Measurements from ENCODE around the gene TMEM247. TPM values are rescaled to one million over a fixed set of nuclear protein-coding genes. Genes with fewer than 3 reads are reported as not detected.

The TMEM247 gene
- total RNA-seq, 2 experiments from 2014 or later: not detected

- Mint-ChIP-seq H3K36me3 (peaks cover 4% of the 10 kb centered on the region), H3K4me1 (no peaks in the 10 kb centered on the region), H3K4me3 (no peak overlapping the region), H3K27me3 (peaks cover 9% of the 10 kb centered on the region), H3K27ac (no peak overlapping the region), H3K9me3 (ENCODE audit: low read depth) (peaks cover 12% of the 10 kb centered on the region)
- CTCF ChIA-PET: no interaction called here
- ATAC-seq (no peak), DNase-seq (no peak)
These were observed 33.8 kb upstream of the TMEM247 start for GRCh38 chr2:46445556-46445955.

- DNase-seq (no peak), ATAC-seq (peak; percentile 23)
- Mint-ChIP-seq H3K4me1 (no peaks in the 10 kb centered on the region), H3K4me3 (no peak overlapping the region), H3K27me3 (peaks cover 9% of the 10 kb centered on the region), H3K27ac (no peak overlapping the region), H3K36me3 (peaks cover 4% of the 10 kb centered on the region), H3K9me3 (ENCODE audit: low read depth) (peaks cover 12% of the 10 kb centered on the region)
- CTCF ChIA-PET: no interaction called here
These were observed 32.3 kb upstream of the TMEM247 start for GRCh38 chr2:46446871-46447568.

DNA sequence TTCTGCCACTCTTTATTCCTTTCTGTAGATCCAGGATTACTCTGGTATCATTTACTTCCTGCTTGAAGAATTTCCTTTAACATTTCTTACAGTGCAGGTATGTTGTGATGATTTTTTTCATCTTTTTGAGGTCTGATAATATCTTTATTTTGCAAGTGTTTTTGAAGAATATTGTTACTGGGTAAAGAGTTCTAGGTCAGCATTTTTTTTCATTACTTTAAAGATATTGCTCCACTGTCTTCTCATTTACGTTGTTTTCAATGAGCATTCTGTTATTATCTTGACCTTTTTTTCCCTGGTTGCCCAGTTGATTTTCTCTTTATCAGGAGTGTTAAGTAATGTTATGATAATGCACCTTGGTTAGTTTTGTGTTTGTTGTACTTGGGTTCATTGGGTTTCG, 31.7 kb upstream of the TMEM247 start:
- peaks cover 4% of the 10 kb centered on the region for H3K36me3 Mint-ChIP-seq

DNA sequence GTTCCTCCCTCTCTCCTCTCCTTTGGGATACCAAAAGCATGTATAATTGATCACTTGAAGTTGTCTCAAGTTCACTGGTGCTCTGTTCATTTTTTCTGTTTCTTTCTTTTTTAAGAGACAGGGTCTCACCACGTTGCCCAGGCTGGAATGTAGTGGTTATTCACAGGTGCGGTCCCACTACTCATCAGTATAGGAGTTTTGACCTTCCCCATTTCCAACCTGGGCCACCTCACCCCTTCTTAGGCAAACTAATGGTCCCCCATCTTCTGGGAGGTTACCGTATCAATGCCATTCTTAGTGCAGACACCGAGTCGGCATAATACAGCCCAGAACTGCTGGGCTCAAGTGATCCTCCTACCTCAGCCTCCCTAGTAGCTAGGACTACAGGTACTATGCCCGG, 31.3 kb upstream of the TMEM247 start:
- H3K27me3 Mint-ChIP-seq: peaks cover 9% of the 10 kb centered on the region
- H3K9me3 Mint-ChIP-seq (ENCODE audit: low read depth): peaks cover 12% of the 10 kb centered on the region
- H3K36me3 Mint-ChIP-seq: peaks cover 4% of the 10 kb centered on the region
- CTCF ChIA-PET: interaction anchor here (1.1 kb wide), 1 partner anchor 10 kb away, joined by 4 read pairs; no protein-coding TSS in a partner anchor
- ATAC-seq (no peak), DNase-seq (no peak)
- no peaks in the 10 kb centered on the region for H3K4me1 Mint-ChIP-seq
- no peak overlapping the region for H3K27ac Mint-ChIP-seq
- H3K4me3 Mint-ChIP-seq: no peak overlapping the region

More for the DNA sequence above, 31.7 kb upstream of the TMEM247 start:
- Mint-ChIP-seq H3K9me3 (ENCODE audit: low read depth) (peaks cover 12% of the 10 kb centered on the region), H3K4me3 (no peak overlapping the region), H3K4me1 (no peaks in the 10 kb centered on the region), H3K27ac (no peak overlapping the region), H3K27me3 (peaks cover 9% of the 10 kb centered on the region)
- DNase-seq (no peak), ATAC-seq (no peak)
- CTCF ChIA-PET: no interaction called here

GRCh38 chr2:46448641-46449040, 30.7 kb upstream of the TMEM247 start:
- H3K36me3 Mint-ChIP-seq: peaks cover 4% of the 10 kb centered on the region
- H3K4me1 Mint-ChIP-seq: no peaks in the 10 kb centered on the region
- ATAC-seq (no peak), DNase-seq (no peak)
- H3K27me3 Mint-ChIP-seq: peaks cover 12% of the 10 kb centered on the region
- H3K27ac Mint-ChIP-seq: no peak overlapping the region
- no peak overlapping the region for H3K4me3 Mint-ChIP-seq
- H3K9me3 Mint-ChIP-seq (ENCODE audit: low read depth): peaks cover 12% of the 10 kb centered on the region
- CTCF ChIA-PET: interaction anchor here (1.1 kb wide), 1 partner anchor 9 kb away, joined by 4 read pairs; no protein-coding TSS in a partner anchor

- H3K4me3 Mint-ChIP-seq: no peak overlapping the region
- CTCF ChIA-PET: interaction anchor here (1.4 kb wide), 1 partner anchor 10 kb away, joined by 4 read pairs; no protein-coding TSS in a partner anchor
- H3K4me1 Mint-ChIP-seq: peaks cover under 1% of the 10 kb centered on the region
- peaks cover 14% of the 10 kb centered on the region for H3K27me3 Mint-ChIP-seq
- H3K36me3 Mint-ChIP-seq: peaks cover 4% of the 10 kb centered on the region
- H3K27ac Mint-ChIP-seq: no peak overlapping the region
- ATAC-seq (no peak), DNase-seq (no peak)
- H3K9me3 Mint-ChIP-seq (ENCODE audit: low read depth): peaks cover 12% of the 10 kb centered on the region
These were observed 29.7 kb upstream of the TMEM247 start for GRCh38 chr2:46449700-46450099.

GRCh38 chr2:46451131-46451711, 28.1 kb upstream of the TMEM247 start:
- no peaks in the 10 kb centered on the region for H3K36me3 Mint-ChIP-seq
- peaks cover 12% of the 10 kb centered on the region for H3K27me3 Mint-ChIP-seq
- peaks cover 5% of the 10 kb centered on the region for H3K9me3 Mint-ChIP-seq (ENCODE audit: low read depth)
- H3K27ac Mint-ChIP-seq: no peak overlapping the region
- ATAC-seq (no peak), DNase-seq (no peak)
- peaks cover 2% of the 10 kb centered on the region for H3K4me1 Mint-ChIP-seq
- H3K4me3 Mint-ChIP-seq: no peak overlapping the region
- CTCF ChIA-PET: interaction anchor here (1.4 kb wide), 1 partner anchor 9 kb away, joined by 4 read pairs; no protein-coding TSS in a partner anchor

- Mint-ChIP-seq H3K4me1 (peaks cover 11% of the 10 kb centered on the region), H3K27ac (no peak overlapping the region)
- DNase-seq: no peak
These were observed 22.6 kb upstream of the TMEM247 start for GRCh38 chr2:46456789-46457188.

GRCh38 chr2:46458763-46459500, 20.4 kb upstream of the TMEM247 start:
- Mint-ChIP-seq H3K4me3 (no peak overlapping the region), H3K9me3 (ENCODE audit: low read depth) (no peaks in the 10 kb centered on the region), H3K27ac (no peak overlapping the region), H3K4me1 (peaks cover 18% of the 10 kb centered on the region), H3K27me3 (peaks cover 2% of the 10 kb centered on the region), H3K36me3 (no peaks in the 10 kb centered on the region)
- DNase-seq: no peak
- ATAC-seq: no peak
- CTCF ChIA-PET: interaction anchor here (0.7 to 3.5 kb wide), 8 partner anchors 8 to 448 kb away, joined by 3 to 16 read pairs (median 4); no protein-coding TSS in a partner anchor

More at GRCh38 chr2:46456789-46457188, 22.6 kb upstream of the TMEM247 start:
- Mint-ChIP-seq H3K4me3 (no peak overlapping the region), H3K36me3 (no peaks in the 10 kb centered on the region), H3K27me3 (peaks cover 6% of the 10 kb centered on the region), H3K9me3 (ENCODE audit: low read depth) (no peaks in the 10 kb centered on the region)
- CTCF ChIA-PET: interaction anchor here (1.1 to 2.1 kb wide), 3 partner anchors 14 to 394 kb away, joined by 3 to 5 read pairs (median 3); no protein-coding TSS in a partner anchor
- no peak for ATAC-seq

DNA sequence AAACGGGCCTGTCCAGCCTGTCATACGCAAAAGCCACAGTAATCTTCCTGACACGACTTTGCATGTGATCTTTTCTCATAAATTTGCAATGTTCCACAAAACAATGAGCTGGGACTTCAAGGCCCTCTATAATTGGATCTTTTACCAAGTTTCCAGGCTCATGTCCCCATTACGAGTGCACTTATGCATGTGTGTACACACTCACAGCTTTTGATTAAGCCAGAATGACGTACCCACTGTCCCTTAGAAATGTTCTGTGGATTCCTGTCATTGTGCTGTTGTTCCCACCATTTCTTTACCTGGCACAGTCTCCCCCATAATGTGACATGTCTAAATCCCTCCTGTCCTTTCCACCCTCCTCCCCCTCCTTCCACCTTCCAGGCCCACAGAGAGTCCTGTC, 19.7 kb upstream of the TMEM247 start:
- DNase-seq: no peak
- Mint-ChIP-seq H3K4me1 (peaks cover 18% of the 10 kb centered on the region), H3K9me3 (ENCODE audit: low read depth) (no peaks in the 10 kb centered on the region), H3K4me3 (no peak overlapping the region), H3K27ac (no peak overlapping the region), H3K36me3 (no peaks in the 10 kb centered on the region), H3K27me3 (peaks cover 2% of the 10 kb centered on the region)
- no peak for ATAC-seq
- CTCF ChIA-PET: interaction anchor here (0.7 to 3.5 kb wide), 8 partner anchors 9 to 1151 kb away, joined by 3 to 16 read pairs (median 4); no protein-coding TSS in a partner anchor

DNA sequence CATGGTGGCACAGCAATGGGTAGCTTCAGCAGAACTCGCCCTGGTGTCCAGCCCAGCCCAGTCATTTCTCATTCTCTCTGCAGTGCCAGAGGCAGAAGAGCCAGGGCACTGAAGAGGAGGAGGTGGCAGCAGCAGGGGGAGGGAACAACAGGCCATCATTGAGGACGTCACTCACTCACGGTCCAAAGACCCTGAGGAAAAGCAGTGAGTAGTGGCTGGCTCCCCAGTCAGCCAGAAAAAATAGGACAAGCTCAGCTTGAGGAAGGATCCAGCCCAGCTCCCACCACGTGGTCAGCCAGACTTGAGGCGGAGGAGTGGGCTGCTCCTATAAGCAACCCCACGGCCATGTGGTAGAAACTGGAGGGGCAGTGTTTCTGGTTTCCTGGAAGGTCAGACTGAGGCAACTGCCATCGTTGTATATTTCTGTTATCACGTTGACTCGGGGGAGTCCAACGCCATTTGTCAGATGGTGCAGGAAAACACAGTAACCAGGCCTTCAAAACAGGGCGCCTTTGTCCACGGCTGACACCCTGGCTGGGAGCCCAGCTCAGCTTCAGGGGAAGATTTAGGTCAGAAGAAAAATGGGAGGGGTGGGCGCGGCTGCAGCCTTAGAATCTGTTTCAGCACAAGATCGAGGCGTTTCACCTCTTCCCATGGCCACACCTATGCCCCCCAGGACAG, 19.0 kb upstream of the TMEM247 start:
- Mint-ChIP-seq H3K9me3 (ENCODE audit: low read depth) (no peaks in the 10 kb centered on the region), H3K4me3 (no peak overlapping the region), H3K27ac (no peak overlapping the region), H3K27me3 (no peaks in the 10 kb centered on the region), H3K4me1 (peaks cover 16% of the 10 kb centered on the region), H3K36me3 (no peaks in the 10 kb centered on the region)
- ATAC-seq: no peak
- CTCF ChIA-PET: interaction anchor here (0.6 to 3.6 kb wide), 16 partner anchors 10 to 1152 kb away, joined by 3 to 16 read pairs (median 4); no protein-coding TSS in a partner anchor
- DNase-seq: no peak

DNA sequence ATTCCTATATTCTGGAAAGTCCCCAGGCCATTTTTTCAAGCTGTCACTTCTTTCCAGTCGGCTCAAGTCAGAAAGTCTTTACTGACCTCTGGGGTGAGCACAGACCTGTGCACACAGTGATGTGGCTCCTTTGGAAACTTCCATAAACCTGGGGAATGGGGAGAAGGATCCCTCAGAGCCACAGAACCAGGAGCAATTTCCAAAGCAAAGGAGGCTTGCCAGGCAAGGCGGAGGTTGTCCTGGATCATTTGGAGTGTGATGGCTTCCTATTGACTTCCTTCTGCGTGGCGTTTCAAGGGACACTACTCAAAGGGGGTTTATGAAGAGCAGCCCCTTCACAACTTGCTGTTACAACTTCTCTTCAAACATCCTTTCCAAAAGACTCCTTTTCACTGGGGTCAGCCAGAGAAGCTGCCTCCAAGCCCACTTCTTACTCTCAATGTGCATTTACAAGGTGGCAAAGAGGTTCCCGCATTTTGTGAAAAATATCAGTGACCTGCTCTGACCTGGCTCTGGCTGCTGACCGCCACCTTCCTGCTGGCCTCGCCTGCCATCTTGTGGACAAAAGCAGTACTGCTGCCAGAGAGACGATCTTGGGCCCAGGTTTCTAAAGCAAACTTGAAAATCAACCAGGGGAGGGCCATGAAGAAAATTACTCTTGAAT, 18.2 kb upstream of the TMEM247 start:
- ATAC-seq (peak; percentile 67), DNase-seq (peak; percentile 81)
- CTCF ChIA-PET: interaction anchor here (0.6 to 3.6 kb wide), 20 partner anchors 10 to 448 kb away, joined by 3 to 13 read pairs (median 3); no protein-coding TSS in a partner anchor
- peaks cover 16% of the 10 kb centered on the region for H3K4me1 Mint-ChIP-seq
- H3K36me3 Mint-ChIP-seq: no peaks in the 10 kb centered on the region
- H3K4me3 Mint-ChIP-seq: no peak overlapping the region
- H3K27ac Mint-ChIP-seq: peak overlapping the region; percentile 28
- H3K9me3 Mint-ChIP-seq (ENCODE audit: low read depth): no peaks in the 10 kb centered on the region
- no peaks in the 10 kb centered on the region for H3K27me3 Mint-ChIP-seq

All from activated CD8-positive, alpha-beta memory T cell treated with anti-CD3 and anti-CD28 coated beads, Interleukin-2, amount 10 ng/mL, durations not matched to agents 7 days and 5 days (primary cell).